ENCODE data around the gene ITGB4.
A peak's percentile ranks its signal among the peaks of the same experiment; 100 is the strongest.

The ITGB4 gene

DNA sequence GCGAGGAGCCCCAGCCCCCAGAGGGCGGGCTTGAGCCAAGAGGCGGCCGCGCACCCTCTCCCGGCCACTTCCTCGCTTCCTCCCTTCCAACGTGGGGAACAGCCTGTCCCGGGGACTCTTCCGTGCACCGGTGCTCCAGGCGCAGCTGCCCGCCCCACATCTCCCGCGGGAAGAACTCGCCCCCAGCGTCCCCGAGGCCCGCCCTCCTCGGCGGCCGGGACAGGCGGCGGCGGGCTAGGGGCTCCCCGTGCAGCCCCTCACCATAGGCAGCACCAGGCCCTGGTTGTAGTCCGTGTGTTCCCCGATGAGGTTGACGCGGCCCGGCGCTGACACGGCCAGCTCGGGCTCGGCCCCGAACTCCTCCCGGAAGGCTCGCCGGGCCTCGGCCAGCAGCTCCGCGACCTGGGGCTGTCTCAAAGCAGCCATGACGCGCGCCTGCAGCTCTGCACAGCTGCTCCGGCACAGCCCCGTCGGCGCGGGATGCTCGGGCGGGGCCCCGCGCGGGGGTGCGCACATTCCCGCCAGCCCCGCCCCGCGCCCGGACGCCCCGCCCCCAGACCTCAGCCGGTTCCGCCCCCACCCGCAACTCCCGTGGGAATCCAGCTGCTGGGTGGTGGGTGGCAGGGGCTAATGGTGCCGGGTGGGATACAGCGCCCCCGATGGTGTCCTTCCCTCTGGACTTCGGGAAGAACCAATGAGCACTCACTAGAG is 43.6 kb downstream of the ITGB4 start, which contains the start of gene GALK1:
GALK1 (minus strand) TSS at position 482 of the 711 bp plus-strand sequence; CDS start at position 426, 56 bp downstream.
- DNase-seq (ENCODE audit: low read depth in 2 of 2), result peak; percentile 68 to 74

DNA sequence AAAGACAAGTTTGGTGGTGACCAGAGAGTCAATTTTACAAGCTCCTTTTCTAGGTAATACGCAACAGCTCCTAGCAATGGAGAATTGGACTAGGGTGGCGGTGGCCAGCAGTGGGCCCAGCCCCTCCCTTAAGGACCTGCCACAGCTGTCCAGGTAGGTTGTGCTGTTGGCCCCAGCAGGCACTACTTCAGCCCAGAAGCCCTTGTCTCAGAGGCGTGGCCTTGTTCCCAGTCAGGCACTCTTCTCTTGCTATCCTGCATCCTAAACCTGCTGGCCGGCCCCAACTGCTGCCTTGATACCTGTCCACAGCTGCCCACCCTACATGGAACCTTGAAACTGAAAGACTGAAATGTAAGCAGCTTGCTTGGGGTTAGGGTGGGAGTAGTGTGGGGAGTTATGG is 44.7 kb downstream of the ITGB4 start:
- TF ChIP-seq, protein P1, sequence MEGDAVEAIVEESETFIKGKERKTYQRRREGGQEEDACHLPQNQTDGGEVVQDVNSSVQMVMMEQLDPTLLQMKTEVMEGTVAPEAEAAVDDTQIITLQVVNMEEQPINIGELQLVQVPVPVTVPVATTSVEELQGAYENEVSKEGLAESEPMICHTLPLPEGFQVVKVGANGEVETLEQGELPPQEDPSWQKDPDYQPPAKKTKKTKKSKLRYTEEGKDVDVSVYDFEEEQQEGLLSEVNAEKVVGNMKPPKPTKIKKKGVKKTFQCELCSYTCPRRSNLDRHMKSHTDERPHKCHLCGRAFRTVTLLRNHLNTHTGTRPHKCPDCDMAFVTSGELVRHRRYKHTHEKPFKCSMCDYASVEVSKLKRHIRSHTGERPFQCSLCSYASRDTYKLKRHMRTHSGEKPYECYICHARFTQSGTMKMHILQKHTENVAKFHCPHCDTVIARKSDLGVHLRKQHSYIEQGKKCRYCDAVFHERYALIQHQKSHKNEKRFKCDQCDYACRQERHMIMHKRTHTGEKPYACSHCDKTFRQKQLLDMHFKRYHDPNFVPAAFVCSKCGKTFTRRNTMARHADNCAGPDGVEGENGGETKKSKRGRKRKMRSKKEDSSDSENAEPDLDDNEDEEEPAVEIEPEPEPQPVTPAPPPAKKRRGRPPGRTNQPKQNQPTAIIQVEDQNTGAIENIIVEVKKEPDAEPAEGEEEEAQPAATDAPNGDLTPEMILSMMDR (IDR thresholded peaks at IDR 0.05; ENCODE audit: low read depth, low read length), result no peak
- H3K4me3 ChIP-seq (replicated peaks in 1 of 2; ENCODE audit: low read depth in 2 of 2, low read length in 2 of 2), result no peak overlapping the region
- DNase-seq (ENCODE audit: low read depth in 2 of 2), result no peak

More for the DNA sequence above, 43.6 kb downstream of the ITGB4 start, which contains the start of gene GALK1:
- H3K4me3 ChIP-seq (replicated peaks in 1 of 2; ENCODE audit: low read depth in 2 of 2, low read length in 2 of 2), result peak within 1 kb of the TSS; percentile 60 to 65
- TF ChIP-seq, protein P1 (IDR thresholded peaks at IDR 0.05; ENCODE audit: low read depth, low read length), result peak; percentile 70

DNA sequence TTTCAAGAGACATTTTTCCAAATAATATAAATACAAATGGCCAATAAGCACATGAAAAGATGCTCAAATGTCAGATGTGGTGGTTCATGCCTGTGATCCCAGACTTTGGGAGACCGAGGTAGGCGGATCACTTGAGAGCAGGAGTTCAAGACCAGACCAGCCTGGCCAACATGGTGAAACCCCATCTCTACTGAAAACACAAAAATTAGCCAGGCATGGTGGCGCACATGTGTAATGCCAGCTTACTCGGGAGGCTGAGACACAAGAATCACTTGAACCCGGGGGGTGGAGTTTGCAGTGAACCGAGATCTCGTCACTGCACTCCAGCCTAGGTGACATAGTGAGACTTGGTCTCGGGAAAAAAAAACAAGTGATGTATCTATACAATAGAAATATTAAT is 46.6 kb downstream of the ITGB4 start:
- no peak overlapping the region for H3K4me3 ChIP-seq (replicated peaks in 1 of 2; ENCODE audit: low read depth in 2 of 2, low read length in 2 of 2)
- TF ChIP-seq, protein P1 (IDR thresholded peaks at IDR 0.05; ENCODE audit: low read depth, low read length), result no peak

DNA sequence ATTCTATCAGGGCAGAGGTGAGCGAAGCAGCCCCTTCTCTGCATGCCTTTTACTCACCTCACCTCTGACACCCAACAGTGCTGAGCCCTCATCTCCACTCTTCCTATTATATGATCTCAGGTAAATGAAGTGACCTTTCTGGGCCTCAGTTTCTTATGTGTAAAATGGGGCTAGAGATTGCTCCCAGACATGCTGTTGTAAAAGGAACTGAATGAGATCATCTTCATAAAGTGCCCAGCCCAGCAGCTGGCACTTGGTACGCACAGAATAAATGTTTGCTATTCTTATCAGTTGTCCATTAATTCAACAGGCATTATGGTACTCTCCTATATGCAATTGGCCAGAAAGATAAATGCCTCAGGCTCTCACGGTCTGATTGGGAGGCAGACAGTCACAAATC is 48.3 kb downstream of the ITGB4 start:
- H3K4me3 ChIP-seq (replicated peaks in 1 of 2; ENCODE audit: low read depth in 2 of 2, low read length in 2 of 2), result no peak overlapping the region
- no peak for DNase-seq (ENCODE audit: low read depth in 2 of 2)
- TF ChIP-seq, protein P1 (IDR thresholded peaks at IDR 0.05; ENCODE audit: low read depth, low read length), result no peak

More for the DNA sequence above, 46.6 kb downstream of the ITGB4 start:
- DNase-seq (ENCODE audit: low read depth in 2 of 2), result no peak

DNA sequence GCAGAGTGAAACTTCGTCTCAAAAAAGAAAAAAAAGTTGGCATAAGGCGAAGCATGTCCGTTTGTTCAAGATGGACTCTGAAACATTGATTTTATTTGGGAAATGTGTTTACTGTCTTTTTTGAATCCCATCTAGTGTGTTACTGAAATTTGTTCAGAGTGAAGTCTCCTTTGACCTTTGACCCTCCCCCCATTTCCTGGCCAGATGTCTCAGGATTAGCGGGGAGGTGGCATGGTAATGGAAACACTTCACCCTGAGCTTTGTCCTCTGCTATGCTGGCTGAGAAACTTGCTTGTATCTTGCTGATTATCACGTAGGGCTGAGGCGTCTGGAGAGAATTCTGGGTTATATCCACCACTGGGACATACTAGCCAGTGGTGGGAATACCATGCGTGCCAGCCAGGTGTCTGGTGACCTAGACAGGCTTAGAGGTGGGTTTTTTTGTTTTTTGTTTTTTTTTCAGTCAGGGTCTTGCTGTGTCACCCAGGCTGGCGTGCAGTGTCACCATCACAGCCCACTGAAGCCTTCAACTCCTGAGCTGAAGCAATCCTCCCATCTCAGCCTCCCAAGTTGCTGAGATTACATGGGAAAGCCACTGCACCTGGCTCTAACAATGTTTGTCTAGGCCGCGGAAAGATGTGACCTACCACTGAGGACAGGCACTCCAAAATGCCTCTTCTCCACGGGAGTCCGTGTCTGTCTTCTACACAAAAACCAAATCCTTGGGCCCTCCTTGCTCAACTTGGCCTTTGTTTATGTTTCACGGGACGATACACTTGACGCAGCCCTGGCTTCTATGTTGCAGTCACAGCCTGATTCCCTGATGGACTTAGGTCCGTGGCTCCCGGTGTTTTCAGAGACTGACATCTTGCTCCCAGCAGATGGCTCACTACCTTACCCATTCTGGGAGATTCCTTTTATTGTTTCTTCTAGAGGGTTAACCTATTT is 50.3 kb downstream of the ITGB4 start:
- peak; percentile 33 to 46 for DNase-seq (ENCODE audit: low read depth in 2 of 2)
- TF ChIP-seq, protein P1 (IDR thresholded peaks at IDR 0.05; ENCODE audit: low read depth, low read length), result peak; percentile 20
- no peak overlapping the region for H3K4me3 ChIP-seq (replicated peaks in 1 of 2; ENCODE audit: low read depth in 2 of 2, low read length in 2 of 2)

DNA sequence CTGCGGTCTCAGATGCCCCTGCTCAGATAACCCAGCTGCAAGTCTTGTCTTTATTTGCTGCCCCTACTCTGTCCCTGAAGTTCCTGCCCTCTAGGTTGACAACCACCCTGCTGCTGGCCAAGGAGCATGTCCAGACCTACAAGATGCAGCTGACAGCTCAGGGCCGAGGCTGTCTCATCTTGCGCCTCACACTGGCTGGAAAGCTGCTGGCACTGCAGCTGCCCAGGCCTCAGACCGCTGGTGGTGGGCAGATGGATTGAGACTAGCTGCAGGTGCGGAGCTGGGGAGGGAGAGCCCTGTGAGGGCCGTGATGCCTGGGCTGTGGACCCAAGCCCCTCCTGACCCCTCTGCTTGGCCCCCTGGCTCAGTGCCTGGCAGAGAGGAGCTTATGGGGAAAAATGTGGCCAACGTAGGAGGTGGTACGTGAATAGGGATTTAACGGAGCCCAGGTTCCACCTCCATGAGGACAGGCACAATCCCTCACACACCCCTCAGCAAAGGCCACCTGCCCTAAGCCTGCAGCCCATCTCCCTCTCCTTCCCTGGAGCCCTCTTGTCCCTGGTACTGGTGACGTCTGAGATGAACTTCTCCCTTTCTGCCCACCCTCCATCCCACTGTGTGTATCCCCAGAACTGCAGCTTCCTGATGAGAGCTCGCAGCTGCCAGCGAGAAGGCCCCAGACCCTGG is 52.0 kb downstream of the ITGB4 start:
- TF ChIP-seq, protein P1 (IDR thresholded peaks at IDR 0.05; ENCODE audit: low read depth, low read length), result no peak
- H3K4me3 ChIP-seq (replicated peaks in 1 of 2; ENCODE audit: low read depth in 2 of 2, low read length in 2 of 2), result no peak overlapping the region
- no peak for DNase-seq (ENCODE audit: low read depth in 2 of 2)

Measured in cardiac fibroblast (primary cell).